GM19452 (cell line): Measurements from ENCODE around the gene SPON2.

Experiments
- ATAC-seq: cut with Tn5 transposase; IDR thresholded peaks from one replicate; pipeline ENCODE4 v1.9.1; 2021; ENCODE audit not compliant: unreplicated experiment

Gene SPON2

GRCh38 chr4:1208970-1209704 is 36.8 kb upstream of the SPON2 start:
- no peak for ATAC-seq

GRCh38 chr4:1208266-1208961 is 36.0 kb upstream of the SPON2 start:
- no peak for ATAC-seq

GRCh38 chr4:1207603-1208265 is 35.4 kb upstream of the SPON2 start:
- ATAC-seq, result no peak

DNA sequence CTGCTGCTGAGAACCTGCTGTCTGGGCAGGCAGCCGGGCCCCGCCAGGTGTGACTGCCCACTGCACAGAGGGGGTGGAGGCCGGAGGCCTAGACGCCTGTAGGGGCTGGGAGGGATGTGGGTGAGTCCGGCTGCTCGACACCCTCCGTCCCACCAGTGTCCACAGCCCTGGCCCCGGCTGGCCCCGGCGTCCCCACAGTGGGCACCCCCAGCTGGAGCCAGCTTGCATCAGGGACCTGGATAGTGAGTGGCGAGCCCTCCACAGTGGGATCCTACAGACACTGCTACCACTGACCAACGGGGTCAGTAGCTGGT is 34.7 kb upstream of the SPON2 start:
- ATAC-seq, result no peak

DNA sequence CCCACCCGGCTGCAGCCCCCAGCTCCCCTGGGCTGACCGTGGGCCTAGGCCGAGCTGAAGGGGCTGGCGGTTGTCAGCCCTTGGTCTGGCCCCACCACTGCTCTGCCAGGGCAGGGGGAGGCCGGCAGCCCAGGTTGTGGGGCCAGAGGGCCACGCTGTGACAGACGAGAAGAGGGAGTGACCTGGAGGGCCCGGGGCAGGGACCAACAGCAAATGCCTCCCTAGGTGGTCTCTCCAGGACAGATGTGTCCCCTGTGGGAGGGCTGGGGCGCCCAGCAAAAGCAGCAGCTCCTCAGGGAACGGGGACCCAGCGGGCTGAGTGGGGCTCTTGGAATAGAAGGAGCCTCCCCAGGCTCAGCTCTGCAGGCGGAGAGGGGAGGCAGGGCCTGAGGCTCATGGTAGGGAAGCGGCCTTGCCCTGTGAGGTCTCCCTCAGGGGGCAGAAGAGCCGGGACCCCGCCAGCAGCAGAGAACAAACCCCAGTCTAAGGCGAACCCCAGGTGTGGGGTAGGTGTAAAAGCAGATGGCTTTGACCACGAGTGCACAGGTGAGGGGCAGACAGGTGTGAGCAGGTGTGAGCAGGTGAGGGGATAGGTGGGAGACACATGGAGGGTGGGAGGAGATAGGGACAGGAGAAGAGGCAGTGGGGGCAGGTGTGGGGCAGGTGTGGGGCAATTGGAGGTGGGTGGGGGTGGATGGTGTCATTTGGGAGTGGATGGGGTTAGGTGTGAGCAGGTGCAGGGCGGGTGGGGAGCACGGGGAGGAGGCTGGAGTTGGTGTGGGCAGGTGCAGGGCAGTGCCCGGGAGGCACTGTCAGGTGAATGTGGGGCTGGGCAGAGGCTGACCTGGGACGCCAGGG is 34.1 kb upstream of the SPON2 start:
- no peak for ATAC-seq

- ATAC-seq, result no peak
Observed at GRCh38 chr4:1205586-1206298, 33.4 kb upstream of the SPON2 start.

- no peak for ATAC-seq
Observed at GRCh38 chr4:1204828-1205585, 32.6 kb upstream of the SPON2 start.

DNA sequence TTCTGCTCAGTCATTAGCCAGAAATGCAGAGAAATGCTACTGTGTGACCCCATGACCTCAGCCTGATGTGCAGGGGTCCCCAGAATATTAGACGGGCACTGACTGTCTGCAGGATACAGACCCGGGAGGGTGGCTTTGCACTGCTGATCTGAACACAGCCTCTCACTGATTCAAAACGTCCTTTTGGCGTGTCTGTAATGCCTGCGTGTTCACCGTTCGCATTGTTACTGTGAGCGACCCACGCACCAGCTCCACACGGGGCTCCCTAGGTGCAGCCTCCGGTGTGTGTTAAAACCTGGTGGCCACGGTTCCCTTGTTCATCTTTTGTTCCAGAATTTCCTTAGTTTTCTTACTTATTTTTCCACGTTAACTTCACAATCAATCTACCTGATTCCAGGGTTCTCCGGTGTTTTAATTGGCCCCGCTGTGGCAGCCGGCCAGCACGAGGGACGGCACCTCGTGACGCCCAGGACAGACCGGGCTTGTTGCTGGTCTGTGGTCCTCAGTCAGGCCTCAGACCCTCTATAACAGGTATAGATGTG is 32.0 kb upstream of the SPON2 start:
- ATAC-seq, result no peak

GRCh38 chr4:1203026-1203616 is 30.7 kb upstream of the SPON2 start:
- ATAC-seq, result no peak

DNA sequence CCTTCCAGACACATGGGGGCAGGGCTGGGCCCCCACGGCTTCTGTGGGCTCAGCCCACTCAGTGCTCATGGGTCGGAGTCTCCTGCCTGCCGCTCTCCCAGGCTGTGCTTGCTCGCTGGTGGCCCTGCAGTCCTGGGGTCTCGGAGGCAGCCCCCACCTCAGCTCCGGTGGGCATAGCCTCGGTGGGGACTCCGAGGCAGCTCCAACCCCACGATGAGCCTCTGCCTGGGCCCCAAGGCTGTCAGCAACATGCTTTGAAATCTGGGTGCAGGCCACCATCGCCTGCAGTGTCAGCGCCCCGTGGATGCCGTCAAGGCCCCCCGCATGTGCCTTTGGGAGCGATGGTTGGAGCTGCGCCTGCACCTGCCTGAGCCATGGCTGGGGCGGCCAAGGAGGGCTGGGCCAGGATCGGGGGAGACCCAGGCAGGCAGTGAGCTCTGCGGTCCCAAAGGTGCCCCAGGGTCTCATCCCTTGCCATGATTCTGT is 30.2 kb upstream of the SPON2 start:
- no peak for ATAC-seq

DNA sequence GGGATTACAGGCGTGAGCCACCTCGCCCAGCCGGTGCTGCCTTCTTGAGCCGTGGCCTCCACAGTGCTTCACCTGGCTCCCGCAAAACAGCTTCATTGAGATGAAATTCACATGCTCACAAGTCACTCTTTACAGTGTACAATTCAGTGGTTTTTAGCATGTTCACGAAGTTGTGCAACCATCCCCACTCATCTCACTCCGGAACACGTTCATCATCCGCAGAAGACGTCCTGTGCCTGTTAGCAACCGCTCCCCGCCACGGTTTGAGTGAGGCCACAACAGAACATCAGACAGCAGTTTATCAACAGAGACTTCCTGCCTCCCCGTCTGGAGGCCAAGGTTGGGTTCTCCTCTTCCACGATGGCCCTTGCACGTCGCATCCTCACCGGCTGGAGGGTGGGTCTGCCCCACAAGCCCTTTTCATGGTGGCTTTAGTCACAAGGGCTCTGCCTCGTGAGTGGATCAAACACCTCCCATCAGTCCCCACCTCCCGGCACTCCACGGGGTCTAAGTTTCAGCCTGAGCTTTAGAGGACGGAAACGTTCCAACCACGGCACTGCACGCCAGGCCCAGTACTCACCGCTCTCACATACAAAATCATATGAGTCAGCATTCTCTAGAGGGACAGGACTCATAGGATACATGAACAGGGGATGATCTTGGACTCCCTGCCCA is 29.6 kb upstream of the SPON2 start:
- peak; percentile 35 for ATAC-seq

DNA sequence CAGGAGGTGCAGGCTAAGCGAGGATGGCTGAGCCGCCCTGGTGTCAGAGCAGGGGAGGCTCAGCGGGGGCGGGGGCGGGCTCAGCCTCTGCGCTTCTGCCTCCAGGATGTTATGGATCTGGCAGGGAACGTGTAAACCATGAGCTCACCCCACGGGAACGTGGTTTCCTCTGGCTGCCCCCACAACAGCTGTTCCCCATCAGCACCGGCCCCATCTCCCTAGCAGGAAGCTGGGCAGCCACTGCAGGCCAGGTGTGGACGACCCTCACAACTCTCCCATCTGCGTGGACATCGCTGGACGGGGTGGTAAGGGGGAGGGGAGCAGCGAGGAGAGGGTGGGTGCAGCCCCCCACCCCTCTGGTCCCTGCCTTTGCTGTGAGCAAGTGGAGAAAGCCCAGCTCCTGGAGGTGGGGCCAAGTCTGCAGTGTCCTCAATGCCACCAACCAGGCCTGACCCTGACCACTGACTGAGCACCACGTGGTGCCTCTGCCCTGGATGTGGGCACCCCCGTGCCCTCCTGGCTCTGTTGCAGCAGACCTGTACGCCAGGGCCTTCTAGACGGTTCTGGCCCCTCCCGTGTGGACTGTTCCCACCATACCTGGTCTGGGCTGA is 28.1 kb upstream of the SPON2 start:
- ATAC-seq, result no peak

GRCh38 chr4:1199556-1200331 is 27.4 kb upstream of the SPON2 start:
- no peak for ATAC-seq

DNA sequence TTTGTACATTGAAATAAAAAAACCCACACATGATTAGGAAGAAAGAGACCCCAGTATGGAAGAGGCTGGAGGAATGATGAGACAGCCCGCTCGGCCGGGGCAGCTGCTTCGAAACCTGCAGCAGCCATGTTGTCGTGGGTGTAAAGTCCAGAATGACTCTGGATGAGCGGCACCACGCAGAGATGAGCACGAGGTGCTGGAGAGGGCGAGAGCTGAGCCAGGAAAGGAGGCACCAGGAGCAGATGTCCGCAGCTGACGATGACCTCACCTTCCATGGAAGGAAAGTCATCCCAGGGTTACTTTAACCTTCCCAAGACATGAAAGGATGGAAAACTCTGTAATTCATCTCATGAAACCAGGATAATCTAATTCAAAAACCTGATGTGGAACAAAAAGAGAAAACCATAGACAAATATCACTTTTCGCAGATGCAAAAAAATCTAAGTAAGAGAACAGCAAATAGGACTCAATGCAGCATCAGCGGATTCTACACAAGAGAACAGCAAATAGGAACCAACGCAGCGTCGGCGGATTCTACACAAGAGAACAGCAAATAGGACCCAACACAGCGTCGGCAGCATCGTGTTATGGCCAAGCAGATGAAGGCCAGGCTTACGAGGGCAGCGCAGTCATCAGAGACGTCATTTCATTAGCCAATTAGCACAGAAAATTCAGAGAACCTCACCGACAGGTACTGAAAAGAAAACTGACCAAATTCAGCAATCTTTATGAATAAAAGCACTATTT is 25.9 kb upstream of the SPON2 start:
- no peak for ATAC-seq

DNA sequence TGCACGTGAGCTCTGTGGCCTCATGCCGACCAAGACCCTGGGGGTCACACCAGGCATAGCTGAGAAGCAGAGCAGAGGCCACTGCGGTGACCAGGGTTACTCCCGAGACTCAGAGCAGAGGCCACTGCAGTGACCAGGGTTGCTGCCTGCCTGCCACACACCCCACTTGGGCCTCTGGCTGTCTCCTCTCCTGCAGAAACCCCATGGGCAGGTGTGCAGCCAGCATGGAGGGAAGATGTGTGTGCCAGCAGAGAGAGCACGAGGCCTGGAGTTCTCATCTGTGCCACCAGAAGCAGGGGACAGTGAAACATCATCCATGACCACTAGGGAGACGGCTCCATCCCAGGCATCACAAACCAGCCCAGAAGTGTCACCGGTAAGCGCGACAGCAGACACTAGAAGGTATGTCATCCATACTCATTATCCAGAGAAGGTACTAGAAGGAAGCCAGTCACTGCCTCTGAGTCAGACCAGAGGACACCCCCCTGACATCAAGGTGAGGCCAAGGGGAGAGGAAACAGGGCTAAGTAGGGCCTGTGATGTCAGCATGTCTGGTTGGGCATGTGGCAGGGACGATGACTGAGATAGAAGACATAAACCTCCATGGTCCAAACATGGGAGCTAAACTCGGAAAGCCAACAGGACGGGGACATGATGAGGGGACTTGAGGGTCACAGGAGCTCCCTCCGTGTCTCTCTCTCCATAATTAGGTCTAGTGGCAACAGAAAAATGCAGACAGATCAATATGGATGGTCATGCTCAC is 24.2 kb upstream of the SPON2 start:
- ATAC-seq, result no peak

DNA sequence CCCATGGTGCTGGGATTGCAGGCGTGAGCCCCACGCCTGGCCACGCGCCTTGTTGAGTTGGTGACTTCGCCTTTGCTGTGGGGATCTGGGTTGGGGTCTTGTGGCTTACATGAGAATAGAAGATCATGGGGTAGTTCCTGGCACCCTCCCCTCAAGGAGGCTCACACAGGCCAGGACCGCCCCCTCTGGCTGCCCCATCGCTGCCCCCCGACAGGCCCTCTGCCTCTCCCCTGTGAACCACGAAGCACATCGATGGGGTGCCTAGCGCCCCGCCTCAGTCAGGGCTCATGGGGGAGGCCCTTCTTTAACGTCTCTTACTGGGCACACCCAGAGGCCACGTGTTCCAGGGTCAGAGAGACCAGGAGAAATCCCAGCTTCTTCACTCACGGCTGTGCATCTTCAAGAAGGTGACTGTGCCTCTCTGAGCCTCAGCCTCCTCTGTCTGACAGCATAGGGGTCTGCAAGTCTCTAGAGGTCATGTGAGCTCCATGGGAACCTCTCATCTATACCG is 23.6 kb upstream of the SPON2 start:
- no peak for ATAC-seq
